HG03103 (cell line): Measurements from ENCODE around the gene SUN1.
"Not testable (repeated sequence)": the region's sequence is repeated elsewhere in the genome, so short reads cannot be mapped to it uniquely, and the experiment has no call there.

ENCODE experiments used
- ATAC-seq: cut with Tn5 transposase; IDR thresholded peaks from one replicate; pipeline ENCODE4 v1.9.1; 2021; ENCODE audit warnings: low read depth; ENCODE audit not compliant: unreplicated experiment

The SUN1 gene

DNA sequence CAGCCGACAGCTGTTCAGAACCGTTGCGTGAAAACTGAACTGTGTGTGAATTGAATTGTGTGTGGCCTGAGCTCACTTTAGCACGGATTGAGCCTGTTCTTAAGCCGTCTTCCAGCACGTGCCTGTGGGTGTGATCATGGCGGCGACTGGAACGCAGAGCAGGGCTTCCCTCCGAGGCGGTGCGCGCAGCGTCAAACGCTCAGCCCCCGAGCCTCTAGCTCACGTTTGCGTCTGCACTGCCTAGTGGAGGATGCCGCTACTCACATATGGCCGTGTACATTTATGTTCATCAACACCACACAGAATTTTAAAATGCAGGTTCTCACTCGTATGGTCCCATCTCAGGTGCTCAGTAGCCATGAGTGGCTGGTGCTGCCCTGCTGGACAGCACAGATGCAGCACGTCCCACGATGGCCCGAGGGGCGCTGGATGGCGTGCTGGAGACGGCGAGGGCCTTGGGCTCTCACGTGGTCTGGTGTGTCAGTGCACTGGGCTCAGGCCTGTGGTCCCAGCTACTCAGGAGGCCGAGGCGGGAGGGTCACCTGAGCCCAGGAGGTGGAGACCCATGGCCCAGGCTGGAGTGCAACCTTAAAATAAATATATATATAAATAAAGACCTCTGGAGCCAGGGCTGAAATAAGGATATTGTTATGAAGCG lies 22.0 kb downstream of the SUN1 start:
- ATAC-seq: no peak

DNA sequence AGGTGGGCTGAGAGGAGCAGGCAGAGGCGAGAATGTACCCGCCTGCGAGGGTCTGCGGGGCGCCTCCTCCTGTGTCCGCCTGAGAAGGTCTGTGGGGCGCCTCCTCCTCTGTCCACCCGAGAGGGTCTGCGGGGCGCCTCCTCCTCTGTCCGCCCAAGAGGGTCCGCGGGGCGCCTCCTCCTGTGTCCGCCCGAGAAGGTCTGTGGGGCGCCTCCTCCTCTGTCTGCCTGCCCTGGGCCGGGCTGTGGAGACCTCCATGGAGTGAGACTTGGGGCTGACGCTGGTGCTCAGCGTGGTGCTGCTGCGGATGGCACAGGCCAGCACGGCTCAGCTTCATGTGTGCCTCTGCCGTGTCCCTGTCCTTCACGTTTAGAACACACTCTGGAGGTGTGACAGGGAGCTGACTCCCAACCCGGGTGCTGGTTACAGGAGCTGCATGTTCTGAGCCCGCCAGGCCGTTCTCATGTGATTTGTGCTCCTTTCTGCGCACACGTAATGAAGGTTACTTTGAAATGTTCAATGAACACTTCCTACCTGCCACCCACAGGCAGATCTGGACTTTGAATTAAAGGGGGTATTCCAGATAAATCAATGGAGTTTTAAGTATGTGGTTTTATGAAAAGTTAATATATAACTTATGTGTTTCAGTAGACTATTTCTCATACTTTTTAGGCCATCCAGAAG lies 23.6 kb downstream of the SUN1 start:
- ATAC-seq: no peak

DNA sequence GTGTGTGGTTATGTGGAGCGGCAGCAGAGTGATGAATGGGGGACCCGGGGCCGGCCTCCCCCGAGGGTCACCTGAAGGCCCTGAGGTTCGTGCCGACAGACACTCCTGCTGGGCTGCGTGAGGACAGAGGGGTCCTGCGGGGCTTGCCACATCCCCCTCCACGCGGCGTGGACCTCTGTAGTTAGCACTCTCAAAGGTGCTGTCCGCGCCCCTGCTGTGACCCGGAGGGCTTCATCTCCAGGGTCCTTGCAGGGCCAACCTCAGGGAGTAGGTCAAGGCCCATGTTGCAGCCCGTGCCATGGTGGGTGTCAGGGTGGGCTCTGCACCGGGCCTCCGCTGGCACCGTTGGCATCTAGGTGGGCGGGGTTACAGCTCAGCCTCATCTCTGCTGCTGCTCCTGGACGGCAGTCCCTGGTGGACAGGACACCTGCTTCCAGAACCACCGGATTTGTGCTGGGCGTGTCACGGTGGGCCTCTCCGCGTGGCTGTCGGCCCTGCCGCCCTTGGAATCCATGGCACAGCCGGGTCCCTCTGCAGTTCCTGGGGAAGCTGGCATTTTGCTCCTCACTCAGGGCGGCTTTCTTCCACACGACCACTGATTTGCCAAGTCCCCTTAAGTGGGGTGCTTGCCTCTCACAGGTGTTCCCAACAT lies 24.3 kb downstream of the SUN1 start:
- ATAC-seq: no peak

DNA sequence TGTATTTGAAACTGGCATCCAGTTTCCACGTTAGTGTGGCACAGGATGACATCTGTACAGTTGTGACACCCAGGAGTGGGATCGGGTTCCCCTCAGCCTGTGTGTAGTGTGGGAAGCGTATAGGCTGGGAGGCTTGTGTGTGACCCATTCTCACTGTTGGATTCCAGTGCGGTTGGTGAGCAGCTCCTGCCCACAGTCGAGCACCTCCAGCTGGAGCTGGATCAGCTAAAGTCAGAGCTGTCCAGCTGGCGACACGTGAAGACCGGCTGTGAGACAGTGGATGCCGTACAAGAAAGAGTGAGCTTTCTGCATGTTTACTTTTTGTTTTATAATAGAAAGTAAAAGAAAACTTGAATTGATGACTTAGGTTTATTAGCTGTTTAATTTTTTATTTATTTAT lies 25.4 kb downstream of the SUN1 start:
- ATAC-seq: no peak

DNA sequence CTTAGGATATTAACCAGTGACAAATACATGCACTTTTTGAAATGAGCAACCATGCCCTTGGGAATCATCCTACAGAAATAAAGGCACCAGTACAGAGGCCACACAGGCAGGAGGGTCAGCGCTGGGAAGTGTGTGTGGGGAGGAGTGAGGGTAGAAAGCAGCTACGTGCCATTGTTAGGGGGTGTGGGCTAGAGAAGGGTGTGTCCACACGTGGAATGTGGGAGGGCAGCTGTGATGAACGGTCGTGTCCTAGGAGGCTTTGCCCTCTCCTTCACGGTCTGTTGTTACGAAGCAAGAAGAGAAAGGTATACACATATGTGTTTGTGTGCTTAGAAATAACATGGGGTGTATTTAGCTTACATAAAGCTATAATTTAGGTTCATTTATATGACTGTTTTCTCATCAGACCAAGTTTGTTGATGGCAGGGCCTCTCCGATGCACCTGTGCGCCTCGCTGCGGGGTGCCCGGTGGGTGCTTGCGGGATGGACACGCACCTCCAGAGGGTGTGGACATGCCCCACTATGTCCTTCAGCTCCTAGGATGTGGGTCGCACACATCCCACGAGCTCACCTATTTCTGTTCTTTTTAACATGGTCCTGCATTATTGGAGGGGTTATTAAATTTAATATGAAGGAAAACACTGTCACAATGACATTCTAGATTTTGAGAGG lies 27.2 kb downstream of the SUN1 start:
- ATAC-seq: no peak

DNA sequence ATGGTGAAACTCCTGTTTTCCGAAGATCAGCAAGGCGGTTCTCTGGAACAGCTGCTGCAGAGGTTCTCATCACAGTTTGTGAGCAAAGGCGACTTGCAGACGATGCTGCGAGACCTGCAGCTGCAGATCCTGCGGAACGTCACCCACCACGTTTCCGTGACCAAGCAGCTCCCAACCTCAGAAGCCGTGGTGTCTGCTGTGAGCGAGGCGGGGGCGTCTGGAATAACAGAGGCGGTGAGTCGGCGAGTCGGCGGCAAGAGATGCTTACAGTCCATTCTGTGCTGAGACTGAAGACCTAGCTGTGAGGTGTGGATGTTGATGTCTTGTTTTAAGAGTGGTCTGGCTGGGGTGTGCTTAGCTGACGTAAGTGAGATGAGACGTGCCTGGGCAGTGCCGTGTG lies 27.9 kb downstream of the SUN1 start:
- ATAC-seq: no peak

DNA sequence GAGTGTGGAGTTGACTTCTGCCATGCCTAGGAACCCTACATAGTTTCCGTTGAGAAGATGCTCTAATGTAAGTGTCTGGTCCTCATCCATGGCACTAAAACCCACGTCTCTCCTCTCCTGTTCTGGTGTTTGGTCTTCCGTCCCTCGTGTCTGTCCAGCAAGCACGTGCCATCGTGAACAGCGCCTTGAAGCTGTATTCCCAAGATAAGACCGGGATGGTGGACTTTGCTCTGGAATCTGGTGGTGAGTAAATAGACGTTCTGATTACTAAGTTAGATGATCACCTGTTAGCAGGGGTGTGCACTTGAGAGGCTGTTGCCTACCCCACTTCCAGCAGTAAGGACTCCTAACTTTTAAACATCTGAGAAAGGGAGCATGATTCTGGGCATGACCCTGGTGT lies 28.9 kb downstream of the SUN1 start:
- ATAC-seq: no peak

DNA sequence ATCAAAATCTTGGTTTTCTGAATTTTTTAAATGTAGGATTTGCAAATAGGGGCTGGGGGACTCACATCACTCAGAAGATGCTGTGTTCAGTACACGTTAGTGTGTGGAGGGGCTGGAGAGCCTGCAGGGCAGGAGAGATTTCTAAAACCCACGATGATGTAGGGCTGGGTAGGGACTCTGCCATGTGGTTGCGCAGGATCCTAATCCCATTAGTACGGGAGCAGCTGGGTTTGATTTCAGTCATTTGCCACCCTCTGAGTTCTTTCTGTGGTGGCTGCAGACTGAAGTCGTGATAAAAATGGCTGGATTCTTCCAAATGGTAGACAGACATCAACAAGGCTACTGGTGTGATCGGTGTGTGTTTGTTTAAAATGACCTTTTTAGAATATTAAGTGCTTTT lies 29.9 kb downstream of the SUN1 start:
- ATAC-seq: no peak

DNA sequence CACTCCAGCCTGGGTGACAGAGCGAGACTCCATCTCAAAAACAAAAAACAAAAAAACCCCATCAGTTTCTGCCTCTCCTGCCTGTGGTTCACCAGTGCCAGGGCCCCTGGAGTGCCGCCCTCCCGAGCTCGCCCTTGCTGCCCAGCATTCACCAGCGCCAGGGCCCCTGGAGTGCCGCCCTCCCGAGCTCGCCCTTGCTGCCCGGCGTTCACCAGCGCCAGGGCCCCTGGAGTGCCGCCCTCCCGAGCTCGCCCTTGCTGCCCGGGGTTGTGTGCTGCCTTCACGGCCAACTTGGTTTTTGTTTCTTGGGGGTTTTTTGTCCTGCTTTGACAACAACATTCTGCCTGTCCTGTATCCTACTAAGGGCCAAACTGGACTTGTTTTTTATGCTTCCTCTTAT lies 30.8 kb downstream of the SUN1 start:
- no peak for ATAC-seq

DNA sequence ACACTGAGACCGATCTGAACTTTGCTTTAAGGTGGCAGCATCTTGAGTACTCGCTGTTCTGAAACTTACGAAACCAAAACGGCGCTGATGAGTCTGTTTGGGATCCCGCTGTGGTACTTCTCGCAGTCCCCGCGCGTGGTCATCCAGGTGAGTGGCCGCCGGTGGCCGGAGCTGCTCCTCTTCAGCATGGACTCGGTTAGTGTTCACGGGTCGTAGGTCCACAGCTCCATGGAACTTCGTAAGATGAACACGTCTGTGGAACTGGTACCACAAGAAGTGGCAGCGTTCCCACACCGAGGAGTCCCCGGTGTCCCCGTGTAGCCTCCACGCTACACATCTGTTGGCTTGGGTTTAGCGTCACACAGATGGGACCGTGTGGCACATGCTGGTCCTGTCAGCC lies 33.6 kb downstream of the SUN1 start:
- ATAC-seq: no peak

DNA sequence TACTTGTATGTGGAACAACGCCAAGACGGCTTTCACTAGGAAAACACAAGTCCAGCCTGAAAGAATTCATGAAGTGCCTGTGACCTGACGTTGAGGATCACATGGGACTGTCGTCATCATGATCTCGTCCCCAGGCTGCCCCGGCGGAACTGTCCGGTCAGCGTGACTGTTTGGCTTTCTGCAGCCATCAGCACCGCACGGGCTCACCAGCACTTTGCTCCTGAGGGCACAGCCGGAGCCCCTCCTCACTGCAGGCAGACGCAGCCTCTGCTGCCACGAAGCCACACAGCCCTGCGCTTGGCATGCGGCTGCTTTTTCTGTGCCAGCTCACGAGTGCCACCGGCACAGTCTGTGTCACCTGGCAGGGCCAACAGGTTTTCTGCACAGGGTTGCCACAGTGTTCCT lies 34.7 kb downstream of the SUN1 start:
- ATAC-seq: no peak

DNA sequence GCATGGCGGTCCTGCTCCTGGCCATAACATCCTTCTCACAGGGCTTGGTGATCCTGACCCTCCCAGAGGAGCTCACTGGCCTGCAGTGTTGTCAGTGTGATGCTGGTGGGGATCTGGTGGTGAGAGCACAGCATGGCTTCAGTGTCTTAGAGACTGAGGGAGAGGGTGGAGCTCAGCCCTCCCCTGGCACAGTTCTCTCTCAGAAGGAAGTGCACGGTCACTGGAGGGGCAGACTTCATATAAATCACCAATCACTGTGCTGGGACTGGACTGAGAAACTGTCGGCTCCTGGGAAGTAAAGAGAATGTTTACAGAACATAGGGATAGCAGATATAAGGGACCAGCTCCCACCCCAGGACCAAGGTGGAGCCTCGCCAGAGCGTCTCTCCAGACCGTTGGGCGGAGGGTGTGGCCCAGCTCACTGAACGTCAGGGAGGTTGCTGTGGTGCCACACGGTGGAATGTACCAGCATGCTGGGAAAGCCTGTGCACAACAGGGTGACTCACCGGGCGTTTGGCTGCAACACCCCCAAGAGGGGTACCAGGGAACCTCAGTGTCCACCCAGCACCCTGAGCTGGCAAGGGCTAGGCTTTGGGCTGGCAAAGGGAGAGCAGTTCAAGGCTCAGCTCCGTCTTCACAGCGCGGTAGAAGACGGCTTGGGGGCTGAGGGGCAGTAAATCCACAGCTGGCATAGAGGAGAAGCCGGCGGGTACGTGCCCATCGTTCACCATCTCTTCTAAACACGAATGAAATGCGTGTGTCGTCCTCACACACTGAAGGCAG lies 35.3 kb downstream of the SUN1 start:
- ATAC-seq: no peak

DNA sequence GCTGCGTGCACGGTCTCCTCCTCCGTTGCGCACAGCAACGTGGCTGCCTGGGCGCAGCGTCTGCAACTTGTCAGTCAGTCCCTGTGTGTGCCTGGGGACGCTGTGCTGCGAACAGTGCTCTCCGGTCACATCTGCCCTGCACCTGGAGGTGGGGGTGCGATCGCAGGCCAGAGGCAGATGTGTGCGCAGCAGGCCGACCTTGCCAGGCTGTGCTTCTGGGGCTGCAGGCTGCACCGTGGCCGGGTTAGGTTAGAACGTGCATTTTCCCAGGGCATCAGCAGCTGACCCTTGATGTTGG lies 35.9 kb downstream of the SUN1 start:
- ATAC-seq: no peak

DNA sequence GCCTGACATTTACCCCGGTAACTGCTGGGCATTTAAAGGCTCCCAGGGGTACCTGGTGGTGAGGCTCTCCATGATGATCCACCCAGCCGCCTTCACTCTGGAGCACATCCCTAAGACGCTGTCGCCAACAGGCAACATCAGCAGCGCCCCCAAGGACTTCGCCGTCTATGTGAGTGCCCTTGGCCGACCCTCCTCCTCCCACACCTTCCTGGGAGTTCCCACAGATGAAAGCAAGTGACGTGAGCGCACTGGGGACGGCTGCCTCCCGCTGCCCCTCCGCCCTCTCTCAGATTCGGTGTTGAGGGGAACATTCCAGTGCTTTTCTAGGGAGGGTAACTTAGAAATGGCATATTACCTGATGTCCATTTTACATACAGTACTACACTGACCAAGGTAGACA lies 37.1 kb downstream of the SUN1 start:
- ATAC-seq: no peak

DNA sequence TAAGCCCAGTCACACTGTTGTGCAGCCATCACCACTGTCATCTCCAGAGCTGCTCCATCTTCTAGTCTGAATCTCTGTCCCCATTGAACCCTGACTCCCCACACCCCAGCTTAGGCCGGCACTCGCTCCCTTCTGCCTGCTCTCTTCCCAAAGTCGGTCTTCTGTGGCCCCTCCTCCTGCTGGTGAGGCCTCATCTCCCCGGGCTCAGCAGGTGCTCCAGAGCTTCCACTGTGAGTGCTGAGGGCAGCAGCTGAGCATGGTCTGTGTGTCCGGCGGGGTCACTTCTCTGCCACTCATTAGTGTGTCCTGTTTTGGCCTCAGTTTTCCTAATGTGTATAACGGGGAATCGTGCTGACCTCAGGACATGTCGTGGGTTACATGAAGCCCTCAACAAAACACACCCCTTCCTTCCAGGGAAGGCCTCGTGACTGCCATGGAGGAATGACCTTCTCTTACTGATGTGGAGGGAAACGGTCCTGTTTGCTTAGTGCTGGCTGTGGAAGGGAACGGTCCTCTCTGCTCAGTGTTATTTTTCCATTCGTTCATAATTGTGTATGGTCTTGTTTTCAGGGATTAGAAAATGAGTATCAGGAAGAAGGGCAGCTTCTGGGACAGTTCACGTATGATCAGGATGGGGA lies 39.7 kb downstream of the SUN1 start:
- no peak for ATAC-seq

DNA sequence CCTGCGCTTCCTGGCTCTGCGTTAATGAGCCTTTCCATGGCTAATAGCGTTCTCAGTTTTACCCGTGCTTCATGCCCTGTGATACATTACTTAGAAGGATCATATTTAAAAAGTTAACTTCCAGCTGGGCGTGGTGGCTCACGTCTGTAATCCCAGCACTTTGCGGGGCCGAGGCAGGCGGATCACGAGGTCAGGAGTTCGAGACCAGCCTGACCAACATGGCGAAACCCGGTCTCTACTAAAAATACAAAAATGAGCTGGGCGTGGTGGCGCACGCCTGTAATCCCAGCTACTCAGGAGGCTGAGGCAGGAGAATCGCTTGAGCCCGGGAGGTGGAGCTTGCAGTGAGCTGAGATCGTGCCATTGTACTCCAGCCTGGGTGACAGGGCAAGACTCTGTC lies 40.4 kb downstream of the SUN1 start:
- ATAC-seq: not testable (repeated sequence)

DNA sequence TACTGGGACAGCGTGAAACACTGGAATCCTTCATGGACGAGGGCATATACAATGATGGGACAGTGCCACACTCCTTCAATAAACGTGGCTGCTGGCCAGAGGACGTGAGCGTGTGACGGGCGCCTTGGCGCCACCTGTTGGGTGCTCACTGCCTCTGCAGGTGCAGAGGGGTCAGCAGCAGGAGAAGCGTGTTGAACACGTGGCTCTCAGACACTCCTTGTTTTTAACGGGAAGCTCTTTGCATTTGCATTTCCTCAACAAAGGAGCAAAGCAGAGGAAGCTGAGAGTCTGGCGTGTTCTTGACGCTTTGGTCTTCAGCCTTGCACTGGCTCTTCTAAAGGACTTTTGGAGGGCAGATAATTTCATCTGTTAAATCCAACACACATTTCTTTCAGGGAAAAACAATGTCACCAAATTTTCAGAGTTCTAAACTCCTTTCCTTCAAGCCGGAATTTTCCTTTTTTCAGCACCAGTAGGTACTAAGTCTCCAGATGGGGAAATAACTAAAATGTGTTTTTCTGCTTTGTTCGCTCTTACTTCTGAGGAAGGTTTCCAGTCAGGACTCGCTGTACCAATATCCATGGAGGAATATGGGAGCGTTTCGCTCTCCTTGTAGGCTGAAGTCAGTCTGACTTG lies 41.2 kb downstream of the SUN1 start:
- no peak for ATAC-seq

DNA sequence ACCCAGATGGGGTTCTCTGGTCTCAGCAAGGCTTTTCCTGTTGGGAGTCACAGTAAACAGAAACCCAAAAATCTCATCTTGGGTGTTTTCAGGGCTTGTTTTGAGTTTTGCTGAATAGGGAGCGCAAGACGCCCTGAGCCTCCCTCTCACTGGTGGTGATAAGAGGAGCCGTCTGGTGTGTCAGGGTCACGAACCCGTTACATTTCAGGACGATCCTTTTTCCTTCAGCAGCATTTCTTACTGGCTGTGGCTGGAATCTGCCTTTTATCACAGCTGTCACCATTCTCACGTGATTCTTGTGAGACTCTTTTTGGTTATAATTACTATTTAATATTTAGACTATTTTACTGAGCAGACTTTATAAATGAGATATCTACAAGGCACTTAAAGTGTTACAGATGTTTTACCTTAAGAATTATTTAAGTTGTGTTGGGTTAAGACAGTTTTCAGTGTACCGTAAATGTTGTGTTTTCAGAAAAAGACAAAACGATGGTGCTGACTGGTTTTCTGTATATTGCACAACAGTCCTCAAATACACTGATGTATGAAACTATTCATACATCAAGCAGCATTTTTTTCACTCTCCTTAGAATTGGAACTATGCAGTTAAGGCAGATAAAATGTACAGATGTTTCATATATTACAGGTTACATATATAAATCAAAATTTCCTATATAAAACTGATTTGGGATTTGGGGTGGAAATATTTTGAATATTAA lies 41.9 kb downstream of the SUN1 start:
- no peak for ATAC-seq

DNA sequence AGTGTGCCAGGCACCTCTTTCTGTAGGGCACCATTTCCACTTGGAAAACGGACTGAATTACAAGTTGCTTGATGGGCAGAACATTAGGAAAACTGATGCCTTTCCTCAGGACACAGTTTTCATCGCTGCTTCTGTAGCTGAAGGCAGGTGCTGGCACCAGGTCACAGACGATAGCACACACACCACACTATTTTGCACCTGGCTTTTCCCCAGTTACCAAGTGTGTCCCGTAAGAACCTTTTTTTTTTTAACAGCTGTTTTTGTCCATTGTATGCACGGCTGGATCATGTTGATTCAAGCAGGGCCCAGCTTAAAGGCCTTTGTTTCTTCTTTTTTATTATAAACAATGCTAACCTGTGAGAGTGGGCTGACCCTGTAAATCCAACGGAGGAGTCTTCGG lies 42.8 kb downstream of the SUN1 start:
- ATAC-seq: no peak
